Raji (cell line): ENCODE measurements around the gene KRTAP10-12.

Experiments used
- POLR2A ChIP-seq: IDR thresholded peaks from 2 replicates; pipeline ENCODE4 v1.6.1; 2011; ENCODE audit warnings: low read depth, low read length, control low read depth; ENCODE audit not compliant: insufficient read depth

KRTAP10-12 gene

DNA sequence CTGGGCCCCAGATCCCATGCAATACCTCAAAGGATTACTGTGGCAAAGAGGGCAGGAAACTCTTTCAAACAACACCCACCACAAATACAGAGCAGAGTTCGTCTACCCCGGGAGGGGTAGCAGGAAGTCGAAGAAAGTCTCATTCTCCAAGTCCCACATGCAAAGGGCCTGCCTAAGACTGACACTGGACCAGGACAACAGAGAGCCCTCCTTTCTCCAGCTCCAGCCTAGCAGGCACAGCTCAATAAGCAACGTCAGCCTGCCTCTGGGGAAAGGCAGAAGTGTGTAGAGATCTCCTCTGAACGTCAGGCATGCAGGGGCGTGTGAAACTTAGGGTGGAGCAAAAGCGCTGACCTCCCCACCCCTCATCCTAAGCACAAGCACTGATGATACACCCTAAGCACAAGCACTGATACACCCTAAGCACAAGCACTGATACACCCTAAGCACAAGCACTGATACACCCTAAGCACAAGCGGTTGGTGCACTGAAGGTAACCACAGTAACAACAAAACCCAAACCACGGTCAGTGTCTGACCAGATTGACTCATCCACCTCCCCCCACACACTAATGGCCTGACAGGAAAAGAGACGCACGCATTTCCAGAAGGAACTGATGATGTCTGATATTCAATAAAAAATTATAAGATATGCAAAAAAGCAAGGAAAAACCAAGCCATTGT, 37.9 kb upstream of the KRTAP10-12 start:
- no peak for TF ChIP-seq POLR2A

DNA sequence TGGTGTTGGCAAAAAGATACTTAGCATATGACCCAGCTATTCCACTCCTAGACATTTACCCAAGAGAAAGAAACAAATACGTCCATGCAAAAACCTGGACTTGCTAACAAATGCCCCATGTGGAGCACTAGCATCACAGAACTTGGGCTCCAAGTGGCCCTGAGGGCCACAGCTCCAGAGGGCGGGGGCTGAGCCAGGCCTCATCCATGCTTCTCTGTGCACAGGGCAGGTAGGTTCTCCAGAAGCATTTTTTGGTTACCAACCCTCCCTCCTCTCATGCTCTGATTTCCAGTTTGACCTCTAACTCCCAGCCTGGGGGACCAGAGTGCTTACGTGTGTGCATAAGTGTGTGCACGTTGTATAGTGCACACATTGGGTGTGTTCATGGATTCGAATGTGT, 32.3 kb upstream of the KRTAP10-12 start:
- TF ChIP-seq POLR2A, result no peak

DNA sequence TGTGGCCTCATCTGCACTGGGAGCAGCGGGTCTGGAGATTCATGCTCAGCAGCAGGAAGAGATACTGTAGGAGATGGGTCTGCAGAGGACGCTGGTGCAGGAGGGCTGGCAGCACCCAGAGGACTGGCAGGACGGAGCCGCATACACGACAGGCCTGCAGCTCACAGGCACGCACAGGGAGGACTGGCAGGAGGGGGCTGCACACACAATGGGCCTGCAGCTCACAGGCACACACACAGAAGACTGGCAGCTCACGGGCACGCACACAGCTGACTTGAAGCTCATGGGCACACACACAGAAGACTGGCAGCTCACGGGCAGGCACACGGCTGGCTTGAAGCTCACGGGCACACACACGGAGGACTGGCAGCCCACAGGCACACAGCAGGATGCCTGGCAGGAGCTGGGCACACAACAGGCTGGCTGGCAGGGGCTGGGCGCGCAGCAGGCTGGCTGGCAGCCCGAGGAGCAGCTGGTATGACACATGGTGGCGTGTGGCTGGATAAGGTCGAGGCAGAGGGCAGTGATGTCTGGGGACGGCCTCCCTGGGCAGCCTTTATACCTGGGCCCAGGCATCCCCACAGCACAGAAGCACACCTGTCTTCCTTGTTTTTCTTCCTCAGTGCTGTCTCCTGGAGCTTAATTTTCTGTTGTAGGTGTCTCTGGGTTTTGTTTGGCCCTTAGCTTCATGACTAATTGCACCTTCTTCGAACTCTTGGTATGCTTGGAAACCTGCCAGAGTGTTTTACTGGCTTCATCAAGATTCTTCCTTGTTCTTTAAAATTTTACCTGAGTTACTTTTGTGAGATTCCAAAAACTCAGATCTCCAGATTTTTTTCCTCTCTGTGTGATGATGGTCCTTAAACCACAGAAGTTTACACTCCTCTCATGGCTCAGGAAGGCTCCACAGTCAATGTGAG, 30.3 kb upstream of the KRTAP10-12 start, which contains the start of gene KRTAP12-2:
TSS of gene KRTAP12-2 (minus strand) at position 527 of the 920 bp plus-strand sequence. CDS start at position 486, 41 bp downstream.
- TF ChIP-seq POLR2A, result no peak

DNA sequence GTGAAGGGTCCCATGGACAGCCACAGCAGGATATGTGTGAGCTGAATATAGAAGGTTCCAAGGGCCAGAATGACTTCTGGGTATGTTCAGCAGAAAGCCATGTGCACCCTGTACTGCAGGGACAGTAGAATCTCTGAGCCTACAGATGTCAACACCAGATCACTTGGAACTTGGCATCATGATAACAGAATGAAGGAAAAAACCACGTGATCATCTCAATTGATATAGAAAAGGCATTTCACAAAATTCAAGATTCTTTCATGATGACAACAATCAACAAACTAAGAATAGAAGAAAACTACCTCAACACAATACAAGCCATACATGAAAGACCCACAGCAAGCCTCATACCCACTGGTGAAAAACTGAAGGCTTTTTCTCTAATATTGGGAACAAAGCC, 29.4 kb upstream of the KRTAP10-12 start:
- no peak for TF ChIP-seq POLR2A

DNA sequence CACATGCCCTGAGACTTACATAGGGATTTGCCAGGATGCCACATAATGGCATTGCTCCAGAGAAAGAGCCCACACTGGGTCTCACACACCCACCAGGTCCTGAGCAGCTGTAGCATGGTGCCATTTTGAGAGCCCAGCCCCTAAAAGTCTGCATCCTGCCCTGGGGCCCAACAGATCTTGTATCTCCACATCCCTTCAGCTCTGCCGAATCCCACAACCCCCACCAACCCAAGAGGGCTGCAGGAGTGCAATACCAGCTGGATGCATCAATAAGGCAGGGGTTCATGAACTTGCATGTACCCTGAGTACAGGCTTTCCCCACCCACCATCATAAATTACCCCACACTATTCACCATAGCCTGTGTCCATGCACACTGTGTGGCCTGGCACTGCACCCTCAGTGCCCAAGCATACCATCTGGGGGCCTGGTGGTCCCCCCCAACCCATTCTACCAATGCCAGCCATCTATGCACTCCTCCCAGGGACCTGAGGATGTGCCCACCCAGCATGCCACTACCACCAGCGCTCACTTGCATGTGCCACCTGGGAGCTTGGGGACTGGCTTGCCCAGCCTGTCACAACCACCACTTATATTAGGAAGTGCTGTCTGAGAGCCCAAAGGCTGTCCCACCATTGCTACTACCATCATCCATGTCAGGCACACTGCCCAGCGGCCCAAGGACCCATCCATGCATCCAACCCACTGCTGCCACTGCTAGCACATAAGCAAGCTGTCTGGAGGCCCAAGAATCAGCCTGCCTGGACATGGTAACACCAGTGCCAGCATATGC, 26.1 kb upstream of the KRTAP10-12 start:
- TF ChIP-seq POLR2A, result no peak

DNA sequence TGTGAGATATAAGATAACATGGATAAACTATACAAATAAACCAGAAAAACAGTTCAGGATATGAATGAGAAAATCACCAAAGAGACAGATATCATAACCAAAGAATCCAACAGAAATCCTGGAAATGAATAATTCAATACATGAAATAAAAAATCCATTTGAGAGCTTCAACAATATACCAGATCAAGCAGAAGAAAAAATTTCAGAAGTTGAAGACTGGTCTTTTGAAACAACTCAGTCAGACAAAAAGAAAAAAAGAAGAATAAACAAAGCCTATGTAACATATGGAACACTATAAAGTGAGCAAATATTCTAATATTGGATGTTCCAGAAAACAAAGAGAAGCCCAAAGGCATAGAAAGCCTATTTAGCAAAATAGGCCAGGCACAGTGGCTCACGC, 25.1 kb upstream of the KRTAP10-12 start:
- TF ChIP-seq POLR2A, result no peak

DNA sequence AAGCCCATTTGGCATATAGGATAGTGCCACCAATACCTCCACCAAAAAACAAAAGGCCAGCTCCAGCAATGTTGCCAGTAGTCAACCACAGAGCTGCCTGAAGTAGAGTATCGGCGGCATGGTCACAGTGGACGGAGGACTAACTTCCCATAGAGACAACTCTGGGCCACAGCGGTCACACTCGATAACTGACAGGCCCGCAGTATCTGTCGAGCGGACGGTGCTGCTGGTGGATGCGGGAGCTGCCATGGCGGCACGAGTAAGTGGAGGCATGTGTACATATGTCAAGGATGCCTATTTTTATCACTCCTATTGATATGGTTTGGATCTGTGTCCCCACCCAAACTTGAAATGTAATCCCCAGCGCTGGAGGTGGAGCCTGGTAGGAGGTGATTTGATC, 19.1 kb upstream of the KRTAP10-12 start:
- no peak for TF ChIP-seq POLR2A

DNA sequence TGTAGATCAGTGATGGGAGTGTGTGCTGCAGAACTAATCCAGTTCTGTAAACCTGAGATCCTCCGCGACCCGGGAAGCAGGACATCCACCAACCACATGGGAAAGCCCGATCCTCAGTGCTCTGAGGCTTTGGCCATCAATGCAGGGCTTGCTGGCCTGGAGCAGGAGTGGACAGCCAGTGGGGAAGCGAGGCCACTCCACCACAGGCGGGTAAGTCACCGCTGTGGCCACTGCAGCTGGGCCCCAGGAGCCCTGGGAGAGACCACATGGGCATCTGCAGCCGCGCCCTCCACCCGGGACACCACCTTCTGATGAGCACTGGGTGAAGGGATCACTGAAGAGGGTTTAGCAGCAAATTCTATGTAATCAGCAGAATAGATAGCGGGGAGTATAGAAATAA, 15.8 kb upstream of the KRTAP10-12 start:
- TF ChIP-seq POLR2A, result no peak

DNA sequence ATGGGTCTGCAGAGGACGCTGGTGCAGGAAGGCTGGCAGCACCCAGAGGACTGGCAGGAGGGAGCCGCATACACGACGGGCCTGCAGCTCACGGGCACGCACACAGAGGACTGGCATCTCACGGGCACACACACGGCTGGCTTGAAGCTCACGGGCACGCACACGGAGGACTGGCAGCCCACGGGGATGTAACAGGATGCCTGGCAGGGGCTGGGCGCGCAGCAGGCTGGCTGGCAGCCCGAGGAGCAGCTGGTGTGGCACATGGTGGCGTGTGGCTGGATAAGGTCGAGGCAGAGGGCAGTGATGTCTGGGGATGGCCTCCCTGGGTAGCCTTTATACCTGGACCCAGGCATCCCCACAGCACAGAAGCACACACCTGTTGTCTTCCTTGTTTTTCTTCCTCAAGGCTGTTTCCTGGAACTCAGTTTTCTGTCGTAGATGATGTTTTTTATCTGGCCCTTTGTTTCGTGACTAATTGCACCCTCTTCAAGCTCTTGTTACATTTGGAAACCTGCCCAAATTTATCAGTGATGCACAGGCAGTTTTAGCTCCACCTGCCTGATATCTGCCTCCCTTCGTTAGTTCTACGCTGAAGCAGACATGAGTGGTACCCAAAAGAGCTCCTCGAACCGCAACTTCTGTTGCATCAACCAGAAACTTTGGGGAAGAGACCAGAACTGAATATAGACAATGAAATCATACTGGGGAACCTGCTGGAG, 15.0 kb upstream of the KRTAP10-12 start, which contains the start of gene KRTAP12-1:
TSS of gene KRTAP12-1 (minus strand) at position 303 of the 719 bp plus-strand sequence. CDS start at position 263, 40 bp downstream.
- no peak for TF ChIP-seq POLR2A

DNA sequence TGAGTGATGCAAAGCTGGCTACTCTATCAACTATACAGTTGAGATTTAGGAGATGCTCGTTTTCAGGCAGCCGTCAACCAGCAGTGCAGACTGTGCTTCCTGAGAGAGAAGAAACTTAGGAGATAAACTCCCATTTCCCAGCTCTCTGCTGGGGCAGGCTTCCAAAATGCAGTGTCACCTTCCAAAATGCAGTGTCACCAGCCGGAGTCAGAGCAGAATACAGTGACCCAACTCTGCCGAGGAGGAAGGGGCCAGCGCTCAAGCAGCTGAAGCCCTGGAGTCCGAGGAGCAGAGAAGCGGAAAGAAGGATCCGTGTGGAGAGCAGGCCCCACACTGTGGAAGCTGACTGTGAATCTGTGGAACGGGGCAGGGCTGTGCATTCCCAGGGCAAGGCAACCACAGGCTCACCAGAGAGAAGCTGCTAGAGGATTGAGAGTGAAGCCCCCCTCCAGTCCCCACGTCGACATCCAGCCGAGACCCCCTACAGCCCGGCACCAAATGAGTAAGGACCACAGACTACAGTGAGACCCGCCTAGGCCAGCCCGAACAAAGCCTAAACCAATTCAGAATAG, 14.3 kb upstream of the KRTAP10-12 start:
- no peak for TF ChIP-seq POLR2A

DNA sequence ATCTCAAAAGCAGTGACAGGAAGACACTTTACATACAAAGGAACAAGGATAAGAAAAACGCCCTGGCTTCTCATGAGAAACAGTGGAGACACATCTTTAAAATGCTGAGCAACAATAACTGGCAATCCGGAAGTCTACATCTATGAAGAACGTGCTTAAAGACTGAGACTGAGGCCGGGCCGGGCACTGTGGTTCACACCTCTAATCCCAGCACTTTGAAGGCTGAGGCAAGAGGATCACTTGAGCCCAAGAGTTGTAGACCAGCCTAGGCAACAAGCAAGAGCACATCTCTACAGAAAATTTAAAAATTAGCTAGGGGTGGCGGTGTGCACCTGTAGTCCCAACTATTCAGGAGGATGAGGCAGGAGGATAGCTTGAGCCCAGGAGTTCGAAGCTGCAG, 12.9 kb upstream of the KRTAP10-12 start:
- TF ChIP-seq POLR2A, result no peak

DNA sequence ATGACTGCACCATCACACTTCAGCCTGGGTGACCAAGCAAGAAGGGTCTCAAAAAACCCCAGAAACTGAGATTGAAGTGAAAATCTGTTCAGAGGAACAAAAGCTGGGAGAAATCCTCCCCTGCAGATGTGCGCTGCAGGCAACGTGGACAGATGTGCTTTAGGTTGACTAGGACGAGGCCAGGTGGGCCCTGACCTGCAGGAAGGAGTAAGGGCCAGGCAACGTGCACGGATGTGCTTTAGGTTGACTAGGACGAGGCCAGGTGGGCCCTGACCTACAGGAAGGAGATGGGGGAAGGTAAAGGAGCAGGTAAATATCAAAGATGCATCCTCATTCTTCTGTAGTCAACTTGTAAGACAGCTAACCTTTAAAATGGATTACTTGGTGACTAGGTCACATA, 12.5 kb upstream of the KRTAP10-12 start:
- no peak for TF ChIP-seq POLR2A

DNA sequence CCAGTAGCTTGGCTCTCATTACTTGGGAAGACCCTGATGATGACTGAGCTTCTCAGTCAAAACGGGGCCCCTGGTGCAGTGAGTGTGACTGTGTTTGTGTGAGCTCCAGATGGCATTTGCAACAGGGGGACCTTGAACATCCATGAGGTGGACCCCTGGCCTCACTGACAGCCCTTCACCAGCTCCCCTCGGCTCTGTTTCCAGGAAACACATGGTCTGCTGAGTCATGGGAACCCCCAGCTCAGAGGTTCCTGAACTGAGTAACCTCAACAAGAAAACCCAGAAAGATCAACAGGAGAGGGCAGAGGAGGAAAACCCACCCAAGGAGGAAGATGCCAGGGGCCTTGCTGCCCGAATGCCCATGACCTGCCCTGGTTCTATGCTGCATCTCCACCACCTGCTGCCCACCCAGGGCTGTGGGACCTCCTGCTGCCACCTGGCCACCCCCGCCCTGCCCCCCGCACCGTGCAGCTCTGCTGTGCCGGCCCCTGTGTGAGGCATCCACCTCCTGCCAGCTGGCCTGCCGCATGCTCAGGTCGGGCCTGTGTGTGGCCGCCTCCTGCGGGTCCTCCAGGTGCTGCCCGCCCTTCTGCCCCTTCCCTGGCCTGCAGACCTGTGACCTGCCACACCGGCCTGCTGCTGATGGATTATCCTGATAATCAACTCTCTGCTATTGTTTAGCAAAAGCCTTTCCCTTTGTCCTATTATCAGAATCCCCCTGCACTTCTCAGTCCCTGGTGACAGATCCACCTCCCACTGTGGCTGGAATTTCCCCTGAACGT, 10.8 kb upstream of the KRTAP10-12 start:
- no peak for TF ChIP-seq POLR2A

DNA sequence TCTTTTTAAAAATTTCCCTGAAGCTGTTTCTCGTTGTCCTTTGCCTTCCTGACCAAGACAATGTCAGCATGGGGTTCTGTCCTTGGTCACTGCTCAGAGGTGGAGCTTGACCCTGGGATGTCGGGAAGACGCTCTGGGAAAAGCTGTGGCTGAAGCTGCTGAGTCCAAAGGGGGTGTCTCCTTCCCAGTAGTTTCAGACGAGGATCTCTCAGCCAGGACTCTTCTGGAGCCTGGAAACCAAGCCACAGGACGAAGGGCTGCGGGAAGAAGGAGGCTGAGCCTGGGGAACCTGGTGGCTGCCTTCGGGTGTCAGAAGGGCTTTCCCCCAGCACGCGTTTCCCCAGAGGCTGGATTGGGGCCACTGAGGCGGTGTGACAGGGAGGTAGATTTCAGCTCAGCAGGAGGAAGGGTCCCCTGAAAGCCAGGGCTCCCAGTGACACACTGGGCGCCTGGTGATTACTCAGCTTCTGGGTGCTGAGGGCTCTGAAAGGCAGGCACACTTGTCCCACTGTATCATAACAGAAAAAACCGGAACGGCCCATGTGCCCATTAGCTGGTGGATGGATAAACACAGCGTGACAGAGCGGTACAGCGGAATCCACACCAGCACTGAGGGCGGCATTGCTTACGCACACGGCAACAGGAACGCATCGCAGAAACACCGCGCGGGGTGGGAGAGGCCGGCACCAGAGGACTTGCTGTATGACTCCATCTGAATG, 10.0 kb upstream of the KRTAP10-12 start:
- TF ChIP-seq POLR2A, result no peak
